Islet precursor cell (in vitro differentiated cells): ENCODE data around the gene TSC22D2.
"Not testable (repeated sequence)": the region's sequence is repeated elsewhere in the genome, so short reads cannot be mapped to it uniquely, and the experiment has no call there.

Experiments
- DNase-seq: peaks from one replicate; pipeline ENCODE4 v3.0.0-alpha.2; 2018

TSC22D2 gene

DNA sequence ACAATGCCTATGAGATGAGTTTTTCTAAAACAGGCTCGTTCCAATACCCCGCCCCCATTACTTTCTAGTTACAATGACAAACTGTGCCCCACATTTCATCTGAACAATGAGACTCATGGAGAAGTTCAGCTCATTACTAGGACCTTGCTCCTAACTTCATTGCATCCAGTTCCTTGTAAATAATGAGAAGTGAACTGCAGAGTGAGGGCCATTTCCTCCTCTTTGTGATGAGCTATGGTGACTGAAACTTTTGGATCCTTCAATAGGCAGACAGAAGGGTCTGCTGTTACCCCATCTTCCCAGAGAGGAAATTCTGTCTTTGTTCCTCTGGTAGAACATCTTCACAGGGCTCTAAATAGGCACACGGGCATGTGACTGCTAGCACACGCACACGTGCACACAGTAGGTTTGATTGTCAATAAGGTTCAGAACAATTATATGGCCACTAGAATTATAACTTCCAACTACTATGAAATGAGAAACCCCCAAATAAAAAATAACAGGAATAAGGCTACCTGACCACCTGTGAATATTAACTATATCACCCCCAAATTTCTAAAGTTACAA is 86.4 kb downstream of the TSC22D2 start:
- DNase-seq = no peak

DNA sequence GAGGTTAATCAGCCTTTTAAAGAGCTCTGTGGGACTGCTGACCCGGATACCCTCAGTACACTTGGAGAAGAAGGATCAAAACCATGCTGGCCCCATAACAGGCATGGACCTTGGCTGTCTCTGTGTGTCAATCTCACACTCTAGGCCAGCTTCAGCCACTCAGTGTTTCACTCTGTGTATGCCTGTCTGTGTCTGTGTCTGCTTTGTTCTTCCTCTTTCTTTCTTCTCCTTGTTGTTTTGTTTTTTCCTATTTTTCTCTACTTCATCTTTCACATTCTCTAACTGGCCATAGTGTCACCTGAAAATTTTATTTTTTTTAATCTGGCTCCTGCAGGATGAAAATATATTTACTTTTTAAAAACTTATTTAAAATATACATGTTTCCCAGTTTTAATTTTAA is 87.1 kb downstream of the TSC22D2 start:
- peak; percentile 65 for DNase-seq

DNA sequence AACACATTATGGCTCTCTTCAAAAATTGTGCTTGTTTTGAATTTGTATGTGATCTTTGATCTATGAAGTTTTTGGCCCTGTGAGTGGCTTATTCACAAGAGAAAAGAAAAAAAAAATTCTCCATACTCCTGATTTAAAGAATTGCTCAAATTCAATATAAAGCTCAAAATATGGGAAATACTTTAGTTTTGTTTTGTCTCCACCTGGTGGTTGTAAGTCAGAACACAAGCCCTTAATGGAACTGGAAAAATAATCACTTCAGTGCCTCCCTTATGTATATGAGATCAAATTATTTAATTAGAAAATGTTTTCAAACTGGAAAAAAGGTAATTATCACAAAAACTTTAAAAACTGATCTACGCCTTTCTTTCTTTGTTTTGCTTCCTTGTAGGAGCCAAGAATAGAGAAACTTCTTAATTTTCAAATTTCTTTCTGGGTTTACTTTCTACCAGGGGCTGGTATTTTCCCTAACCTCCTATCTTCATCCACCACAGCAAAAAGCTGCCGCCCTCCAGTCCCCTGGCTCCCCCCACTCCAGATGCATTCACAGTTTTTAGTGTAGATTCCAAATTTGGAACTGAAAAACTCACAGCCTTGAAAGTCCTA is 87.6 kb downstream of the TSC22D2 start:
- no peak for DNase-seq

DNA sequence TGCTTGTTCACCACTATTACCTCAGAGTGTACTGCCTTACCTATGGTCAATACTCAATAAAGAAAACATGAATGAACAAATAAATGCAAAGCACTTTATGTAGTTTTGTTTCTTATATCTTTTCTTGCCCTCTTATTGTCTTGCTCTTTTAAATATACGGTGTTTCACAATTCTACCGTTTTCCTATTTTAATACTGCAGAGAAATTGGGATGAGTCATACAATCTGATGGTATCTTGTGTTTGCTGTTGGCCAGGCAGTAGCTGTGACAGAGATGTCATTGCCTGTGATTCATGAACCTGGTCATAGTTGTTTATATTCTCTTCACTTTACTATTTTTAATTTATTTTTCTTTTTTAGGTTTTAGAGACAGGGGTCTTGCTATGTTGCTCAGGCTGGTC is 89.9 kb downstream of the TSC22D2 start:
- no peak for DNase-seq

DNA sequence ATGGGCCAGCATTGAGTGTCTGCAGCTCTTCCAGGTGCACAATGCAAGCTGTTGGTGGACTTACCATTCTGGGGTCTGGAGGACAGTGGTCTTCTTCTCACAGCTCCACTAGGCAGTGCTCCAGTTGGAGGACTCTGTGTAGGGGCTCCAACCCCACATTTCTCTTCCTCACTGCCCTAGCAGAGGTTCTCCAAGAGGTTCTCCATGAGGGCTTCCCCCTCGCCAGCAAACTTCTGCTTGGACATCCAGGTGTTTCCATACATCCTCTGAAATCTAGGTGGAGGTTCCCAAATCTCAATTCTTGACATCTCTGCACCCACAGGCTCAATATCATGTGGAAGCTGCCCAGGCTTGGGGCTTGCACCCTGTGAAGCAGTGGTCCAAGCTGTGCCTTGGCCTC is 92.9 kb downstream of the TSC22D2 start:
- DNase-seq = not testable (repeated sequence)

DNA sequence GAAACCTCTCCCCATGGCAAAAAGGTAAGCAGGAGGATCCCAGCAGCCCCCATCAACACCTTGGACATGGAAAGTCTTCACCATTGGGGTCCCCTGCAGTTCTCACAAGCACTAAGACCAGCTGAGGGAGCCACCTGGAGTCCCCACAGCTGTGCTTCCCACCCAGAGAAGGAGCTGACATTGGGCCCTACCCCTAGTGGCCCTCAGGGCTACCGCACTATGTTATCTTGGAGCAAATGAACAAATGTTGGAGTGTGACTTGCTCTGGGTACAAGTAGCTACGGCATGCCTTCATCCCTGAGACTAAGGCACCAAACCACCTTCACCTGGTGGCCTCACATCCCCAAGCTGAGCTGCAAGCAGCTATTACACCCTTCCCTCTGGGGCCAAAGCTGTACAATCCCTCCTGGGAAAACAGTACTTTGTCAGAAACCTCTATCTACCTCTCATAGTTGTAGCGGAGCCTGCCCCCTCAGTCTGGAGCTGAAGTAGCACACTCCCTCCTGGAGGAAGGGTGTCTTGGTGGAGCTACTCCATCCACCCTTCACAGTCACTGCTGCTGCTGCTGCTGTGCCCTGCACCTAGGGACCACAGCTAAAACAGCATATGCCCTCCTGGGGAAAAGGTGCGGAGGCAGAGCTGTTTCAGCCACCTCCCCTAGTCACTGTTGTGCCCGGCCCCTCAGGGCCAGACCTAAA is 95.5 kb downstream of the TSC22D2 start:
- DNase-seq = no peak

DNA sequence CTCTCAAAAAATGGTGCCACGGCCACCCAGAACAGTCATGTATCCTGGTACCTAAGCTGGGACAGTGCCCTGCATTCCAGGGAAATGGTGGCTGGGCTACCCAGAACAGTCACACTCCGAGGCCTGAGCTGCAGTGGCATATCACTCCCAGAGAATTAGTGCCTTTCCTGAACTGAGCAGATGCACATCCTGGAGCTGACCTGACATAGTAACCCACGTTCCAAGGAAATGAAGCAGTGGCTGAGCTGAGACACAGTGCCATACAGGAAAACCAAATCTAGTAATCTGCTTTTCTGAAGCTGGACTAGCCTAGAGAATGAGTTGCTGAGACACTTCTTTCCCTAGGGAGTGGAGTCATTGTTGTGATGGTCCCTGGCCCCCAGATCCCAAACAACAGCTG is 96.4 kb downstream of the TSC22D2 start:
- DNase-seq = no peak

DNA sequence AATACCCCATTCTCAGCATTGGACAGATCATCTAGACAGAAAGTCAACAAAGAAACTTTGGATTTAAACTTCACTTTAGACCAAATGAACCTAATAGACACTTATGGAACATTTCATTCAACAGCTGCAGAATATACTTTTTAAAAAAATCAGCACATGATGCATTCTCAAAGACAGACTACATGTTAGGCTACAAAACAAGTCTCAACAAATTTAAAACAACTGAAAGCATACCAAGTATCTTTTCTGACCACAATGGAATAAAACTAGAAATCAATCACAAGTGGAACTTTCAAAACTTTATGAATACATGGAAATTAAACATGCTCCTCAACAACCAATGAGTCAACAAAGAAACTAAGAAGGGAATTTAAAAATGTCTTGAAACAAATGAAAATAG is 100.3 kb downstream of the TSC22D2 start:
- DNase-seq = no peak

DNA sequence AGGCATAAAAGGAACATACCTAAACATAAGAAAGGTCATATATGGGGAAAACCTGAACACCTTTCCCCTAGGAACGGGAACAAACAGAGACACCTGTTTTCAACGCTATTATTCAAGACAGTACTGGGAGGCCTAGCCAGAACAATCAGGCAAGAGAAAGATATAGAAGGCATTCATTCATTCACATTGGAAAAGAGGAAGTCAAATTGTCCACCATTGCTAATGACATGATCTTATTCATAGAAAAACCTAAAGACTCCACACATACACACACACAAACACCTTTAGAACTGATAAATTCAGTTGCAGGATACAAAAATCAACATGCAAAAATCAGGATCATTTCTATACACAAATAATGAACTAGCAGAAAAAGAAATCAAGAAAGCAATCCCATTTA is 101.7 kb downstream of the TSC22D2 start:
- DNase-seq = no peak

DNA sequence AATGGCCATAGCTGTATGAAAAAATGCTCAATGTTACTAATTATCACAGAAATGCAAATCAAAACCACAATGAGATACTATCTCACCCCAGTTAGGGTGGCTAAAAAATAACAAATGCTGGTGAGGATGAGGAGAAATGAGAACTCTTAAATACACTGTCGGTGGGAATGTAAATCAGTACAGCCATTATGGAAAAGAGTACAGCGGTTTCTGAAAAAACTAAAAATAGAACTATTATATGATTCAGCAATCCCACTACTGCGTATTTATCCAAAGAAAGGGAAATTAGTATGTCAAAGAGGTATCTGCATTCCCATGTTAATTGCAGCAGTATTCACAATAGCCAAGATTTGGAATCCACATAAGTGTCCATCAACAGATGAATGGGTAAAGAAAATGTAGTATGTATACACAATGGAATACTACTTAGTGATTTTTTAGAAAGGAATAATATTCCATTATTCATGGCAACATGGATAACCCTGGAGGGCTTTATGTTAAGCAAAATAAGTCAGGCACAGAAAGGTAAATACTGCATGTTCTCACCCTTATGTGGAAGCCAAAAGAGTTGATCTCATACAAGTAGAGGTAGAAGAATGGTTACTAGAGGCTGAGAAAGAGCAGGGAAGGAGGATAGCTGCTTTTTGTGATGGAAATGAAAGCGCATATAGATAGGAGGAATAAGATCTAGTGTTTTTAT is 103.2 kb downstream of the TSC22D2 start:
- DNase-seq = no peak

DNA sequence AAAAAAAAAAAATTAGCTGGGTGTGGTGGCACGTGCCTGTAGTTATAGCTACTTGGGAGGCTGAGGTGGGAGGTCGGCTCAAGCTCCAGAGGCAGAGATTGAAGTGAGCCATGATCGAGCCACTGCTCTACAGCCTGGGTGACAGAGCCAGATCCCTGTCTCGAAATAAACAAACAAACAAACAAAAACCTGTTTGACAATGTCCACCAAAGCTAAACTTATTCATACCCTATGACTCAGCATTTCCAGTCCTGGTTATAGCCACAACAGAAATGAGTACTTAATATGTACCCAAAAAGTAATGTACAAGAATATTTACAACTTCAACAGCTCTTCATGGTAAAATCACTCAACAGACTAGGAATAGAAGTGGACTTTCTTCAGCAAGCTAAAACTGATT is 107.1 kb downstream of the TSC22D2 start:
- no peak for DNase-seq
